Omental fat pad (tissue), 4 donors: ENCODE data around the gene TTC31. TPM values are rescaled to one million over a fixed set of nuclear protein-coding genes. Genes with fewer than 3 reads are reported as not detected.
A peak's percentile ranks its signal among the peaks of the same experiment; 100 is the strongest.

ENCODE experiments used
- ATAC-seq: fragments of 150-250 bp; one replicate; pipeline ENCODE4 v1.9.1; 2016; ENCODE audit warnings: mild to moderate bottlenecking, moderate library complexity; ENCODE audit not compliant: low FRiP score
- DNase-seq: peaks from one replicate; pipeline ENCODE4 v3.0.0-alpha.2; 2019; ENCODE audit warnings: low spot score
- CTCF ChIP-seq, 3 donors: fragments of 450-650 bp; IDR thresholded peaks; one replicate each; pipeline ENCODE4 v1.5.1; 2016 to 2017; ENCODE audit warnings: antibody characterized with exemption in 3 of 3, mild to moderate bottlenecking in 3 of 3, moderate library complexity in 2 of 3
- total RNA-seq, 4 donors: library from RNA; depleted of rRNA; stranded (reverse); fragments of >200 nt; gene quantifications; one replicate each; pipeline ENCODE4 v1.1.0, GENCODE V29; 2016

TTC31 gene
- total RNA-seq, 4 donors from 2014 or later, result 16.8 to 25.7 (median 22.1) TPM

- no peak for ATAC-seq
- no peak for TF ChIP-seq CTCF (IDR thresholded peaks at IDR 0.05)
These were observed 34.1 kb upstream of the TTC31 start for GRCh38 chr2:74448771-74449170.

DNA sequence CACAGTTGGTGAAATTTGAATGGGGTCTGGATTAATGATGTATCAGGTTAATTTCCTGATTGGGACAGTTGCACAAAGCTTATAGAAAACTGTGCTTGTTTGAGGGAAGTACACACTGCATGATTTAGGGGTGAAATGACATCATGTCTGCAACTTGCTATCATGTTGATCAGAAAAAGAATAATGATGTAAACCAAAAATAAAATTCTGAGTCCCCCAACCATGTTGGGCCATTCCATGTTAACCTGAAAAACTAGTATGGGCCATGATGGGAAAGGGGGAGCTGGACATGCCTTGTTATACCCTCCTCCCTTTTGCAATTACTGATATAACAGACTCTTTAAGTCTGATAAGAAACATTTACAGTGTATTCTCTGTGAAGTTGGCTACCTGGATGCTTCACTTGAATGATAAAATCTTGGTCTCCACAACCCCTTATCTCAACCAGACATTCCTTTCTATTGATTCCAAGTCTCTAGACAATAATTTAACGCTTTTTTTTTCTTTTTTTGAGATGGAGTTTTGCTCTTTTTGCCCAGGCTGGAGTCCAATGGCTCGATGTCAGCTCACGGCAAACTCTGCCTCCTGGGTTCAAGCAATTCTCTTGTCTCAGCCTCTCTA, 32.2 kb upstream of the TTC31 start:
- ATAC-seq (no peak), DNase-seq (no peak)
- no peak for TF ChIP-seq CTCF (IDR thresholded peaks at IDR 0.05)

More at GRCh38 chr2:74448771-74449170, 34.1 kb upstream of the TTC31 start:
- DNase-seq, result no peak

- DNase-seq (peak; percentile 82), ATAC-seq (peak; percentile 78)
- no peak for TF ChIP-seq CTCF (IDR thresholded peaks at IDR 0.05)
These were observed 28.0 kb upstream of the TTC31 start, which contains the start of gene INO80B for GRCh38 chr2:74454654-74455511. INO80B (plus strand) TSS chr2:74455087; CDS start chr2:74455117, 30 bp downstream.

DNA sequence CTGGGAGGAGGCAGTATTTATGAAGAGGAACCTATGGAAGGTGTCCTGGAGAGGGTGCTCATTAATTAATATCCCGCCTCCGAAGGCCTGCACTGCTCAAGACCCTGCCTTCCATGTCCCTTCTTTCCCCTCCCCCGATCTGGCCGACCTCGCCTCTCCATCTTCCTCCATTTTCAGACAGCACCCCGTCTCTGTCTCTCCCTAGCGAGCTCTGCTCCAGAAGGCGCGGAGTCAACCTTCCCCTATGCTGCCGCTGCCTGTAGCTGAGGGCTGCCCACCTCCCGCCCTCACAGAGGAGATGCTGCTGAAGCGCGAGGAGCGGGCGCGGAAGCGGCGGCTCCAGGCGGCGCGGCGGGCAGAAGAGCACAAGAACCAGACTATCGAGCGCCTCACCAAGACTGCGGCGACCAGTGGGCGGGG, 25.7 kb upstream of the TTC31 start:
- ATAC-seq (no peak), DNase-seq (no peak)
- TF ChIP-seq CTCF (IDR thresholded peaks at IDR 0.05), result no peak

DNA sequence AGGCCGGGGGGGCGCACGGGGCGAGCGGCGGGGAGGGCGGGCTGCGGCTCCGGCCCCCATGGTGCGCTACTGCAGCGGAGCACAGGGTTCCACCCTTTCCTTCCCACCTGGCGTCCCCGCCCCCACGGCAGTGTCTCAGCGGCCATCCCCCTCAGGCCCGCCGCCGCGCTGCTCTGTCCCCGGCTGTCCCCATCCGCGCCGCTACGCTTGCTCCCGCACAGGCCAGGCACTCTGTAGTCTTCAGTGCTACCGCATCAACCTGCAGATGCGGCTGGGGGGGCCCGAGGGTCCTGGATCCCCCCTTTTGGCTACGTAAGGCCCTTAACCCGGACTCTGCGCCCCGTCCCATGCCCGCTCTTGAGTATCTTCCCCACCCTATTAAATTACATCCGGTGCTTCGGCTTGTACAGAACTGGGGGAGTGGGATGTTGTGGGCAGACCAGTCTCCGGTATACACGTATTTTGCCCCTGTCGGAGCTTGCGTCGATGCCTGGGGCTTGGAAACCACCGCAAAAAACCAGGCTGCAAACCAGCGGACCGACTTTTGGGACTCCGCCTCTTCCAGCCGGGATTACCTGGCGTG, 25.2 kb upstream of the TTC31 start:
- DNase-seq (no peak), ATAC-seq (peak; percentile 45)
- TF ChIP-seq CTCF (IDR thresholded peaks at IDR 0.05), result no peak

DNA sequence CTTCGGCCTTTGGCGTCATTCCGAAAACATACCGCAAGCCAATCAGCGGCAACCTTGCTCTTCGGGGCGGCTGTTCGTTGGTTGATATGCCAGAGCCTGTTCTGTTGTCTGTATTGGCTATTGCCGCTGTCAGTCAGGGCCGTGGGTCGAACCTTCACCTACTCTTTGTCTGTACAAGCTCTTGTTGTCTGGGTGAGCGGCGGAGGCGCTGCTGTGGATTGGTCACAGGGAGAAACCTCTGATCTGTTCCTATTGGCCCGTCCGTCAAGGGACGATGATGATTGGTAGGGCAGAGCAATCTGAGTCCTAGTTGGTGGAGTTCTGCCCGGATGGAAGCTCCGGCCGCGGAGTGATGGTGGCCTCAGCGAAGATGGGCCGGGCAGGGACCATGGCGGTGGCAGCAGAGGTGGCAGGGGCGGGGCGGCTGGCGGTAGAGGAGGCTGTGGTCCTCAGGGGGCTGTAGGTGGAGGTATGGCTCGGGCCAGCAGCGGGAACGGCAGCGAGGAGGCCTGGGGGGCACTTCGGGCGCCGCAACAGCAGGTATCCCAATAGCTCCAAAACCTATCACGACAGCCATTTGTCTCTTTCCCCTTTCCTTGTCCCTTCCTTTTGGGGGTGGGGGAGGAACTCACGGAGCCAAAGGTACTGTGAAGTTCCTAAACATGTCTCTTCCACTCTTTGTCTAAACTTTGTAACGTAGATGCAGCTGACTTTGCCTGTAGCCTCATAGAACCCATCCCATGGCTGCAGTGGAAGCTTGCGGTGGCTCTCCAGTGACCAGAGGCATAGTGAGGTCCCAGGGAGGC, 24.5 kb upstream of the TTC31 start, which contains the start of gene WBP1:
Gene WBP1, plus strand, starts transcription at position 307 of the 806 bp plus-strand sequence. Its CDS starts 165 bp downstream, at position 472.
- TF ChIP-seq CTCF (IDR thresholded peaks at IDR 0.05), result no peak
- DNase-seq (peak; percentile 99), ATAC-seq (peak; percentile 98)
